Prostate gland (tissue), 2 donors: Measurements from ENCODE around the gene RORB. TPM values are rescaled to one million over a fixed set of nuclear protein-coding genes. Genes with fewer than 3 reads are reported as not detected.
"Not testable (repeated sequence)": the region's sequence is repeated elsewhere in the genome, so short reads cannot be mapped to it uniquely, and the experiment has no call there.

Source experiments
- DNase-seq: peaks from one replicate; pipeline ENCODE4 v3.0.0-alpha.2; 2019; ENCODE audit warnings: low spot score
- H3K27ac ChIP-seq, 2 donors: fragments of 200-600 bp; sonication (generic); 2 replicates each; pipeline ENCODE4 v1.5.1; 2017 to 2019
- H3K27me3 ChIP-seq: fragments of 200-600 bp; sonication (generic); replicated peaks from 2 replicates; pipeline ENCODE4 v1.5.1; 2019; ENCODE audit not compliant: insufficient read depth
- H3K36me3 ChIP-seq, 2 donors: fragments of 200-600 bp; sonication (generic); 1 replicate in 1 of 2; 2 replicates in 1 of 2; pipeline versions ENCODE4 v1.5.1 to v1.8.1; 2017 to 2019
- H3K4me1 ChIP-seq: fragments of 200-600 bp; sonication (generic); replicated peaks from 2 replicates; pipeline ENCODE4 v1.5.1; 2019
- H3K4me3 ChIP-seq, 2 donors: fragments of 200-600 bp; sonication (generic); 2 replicates each; pipeline ENCODE4 v1.5.1; 2017 to 2019
- H3K9me3 ChIP-seq: fragments of 200-600 bp; sonication (generic); 2 replicates; pipeline ENCODE4 v1.5.1; 2017
- CTCF ChIP-seq, 4 experiments: fragments of 200-600 bp in 2 of 4; fragments of 450-650 bp in 2 of 4; sonication (generic) in 2 of 4; IDR thresholded peaks; 1 replicate in 3 of 4; 2 replicates in 1 of 4; pipeline ENCODE4 v1.5.1; 2016 to 2019; ENCODE audit warnings: antibody characterized with exemption in 4 of 4, mild to moderate bottlenecking in 2 of 4, moderate library complexity in 2 of 4
- POLR2A ChIP-seq: fragments of 450-650 bp; IDR thresholded peaks from one replicate; pipeline ENCODE4 v1.6.1; 2016; ENCODE audit warnings: antibody characterized with exemption, mild to moderate bottlenecking
- POLR2AphosphoS5 ChIP-seq: sonication (generic); formaldehyde crosslinking; IDR thresholded peaks from one replicate; pipeline ENCODE4 v1.6.1; 2017; ENCODE audit warnings: antibody characterized with exemption
- whole genome bisulfite sequencing: methylation state at CpG from one replicate; pipeline ENCODE4 v1.1.5; 2018; 5-methylcytosine and 5-hydroxymethylcytosine counted together
- intact Hi-C: fragments of 100-400 bp; cut with DNase I; formaldehyde crosslinking; loops from one replicate; pipeline ENCODE4 v1.14.2; 2022
- total RNA-seq, 2 donors: library from RNA; depleted of rRNA; stranded (reverse); fragments of >200 nt; gene quantifications; one replicate each; pipeline ENCODE4 v1.1.0, GENCODE V29; 2016

RORB gene
- total RNA-seq, 2 donors from 2014 or later = 1.4 to 1.7 TPM

DNA sequence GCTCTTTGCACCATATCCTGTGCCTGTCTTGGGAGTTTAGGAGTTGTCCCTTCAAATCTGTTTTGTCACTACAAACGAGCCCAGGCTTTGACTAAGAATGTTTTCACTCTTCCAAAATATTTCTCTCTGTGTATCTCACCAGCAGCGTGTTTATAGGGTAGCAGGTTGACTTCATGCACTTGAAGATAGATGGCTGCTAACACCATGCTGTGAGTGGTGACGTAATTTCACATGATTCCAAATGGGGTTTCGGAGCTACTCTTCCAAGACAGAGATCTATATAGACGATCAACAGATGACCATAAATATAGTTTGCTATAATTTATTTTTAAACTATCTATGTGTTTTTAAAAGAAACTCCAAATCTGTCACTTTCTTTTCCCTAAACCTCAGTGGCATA is 30.6 kb downstream of the RORB start:
- intact Hi-C loops = loop anchor here (2.0 kb wide), 1 partner anchor 27 kb away; no protein-coding TSS in a partner anchor
- H3K27ac ChIP-seq = no peak overlapping the region
- no peak for DNase-seq
- H3K27me3 ChIP-seq = no peaks in the 10 kb centered on the region
- WGBS = 78% methylated on average over 5 of the region's 5 CpGs
- H3K36me3 ChIP-seq = no peaks in the 10 kb centered on the region
- H3K4me1 ChIP-seq = no peaks in the 10 kb centered on the region
- no peaks in the 10 kb centered on the region for H3K9me3 ChIP-seq
- no peak for TF ChIP-seq POLR2AphosphoS5
- no peak for TF ChIP-seq CTCF (IDR thresholded peaks at IDR 0.05)
- H3K4me3 ChIP-seq = no peak overlapping the region

DNA sequence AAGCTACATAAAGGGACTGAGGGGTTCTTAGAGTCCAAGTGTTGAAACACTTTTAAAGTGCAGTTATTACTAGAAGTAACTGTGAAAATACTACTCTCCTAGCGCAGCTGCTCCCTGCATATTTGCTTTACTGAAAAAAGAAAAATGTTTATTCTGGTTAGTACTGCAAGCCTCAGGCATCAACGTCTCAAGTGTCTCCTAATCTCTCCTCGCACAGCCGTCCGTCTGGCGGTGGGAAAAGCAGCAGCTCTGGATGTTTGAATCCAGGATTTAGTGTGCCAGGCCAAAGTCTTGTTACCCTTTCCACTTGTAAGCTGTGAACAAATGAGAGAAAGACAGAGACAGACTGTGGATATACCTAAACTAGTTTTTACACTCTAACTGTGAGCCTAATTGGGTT is 31.1 kb downstream of the RORB start:
- WGBS = 32% methylated on average over 6 of the region's 6 CpGs
- no peak overlapping the region for H3K27ac ChIP-seq
- no peak for DNase-seq

DNA sequence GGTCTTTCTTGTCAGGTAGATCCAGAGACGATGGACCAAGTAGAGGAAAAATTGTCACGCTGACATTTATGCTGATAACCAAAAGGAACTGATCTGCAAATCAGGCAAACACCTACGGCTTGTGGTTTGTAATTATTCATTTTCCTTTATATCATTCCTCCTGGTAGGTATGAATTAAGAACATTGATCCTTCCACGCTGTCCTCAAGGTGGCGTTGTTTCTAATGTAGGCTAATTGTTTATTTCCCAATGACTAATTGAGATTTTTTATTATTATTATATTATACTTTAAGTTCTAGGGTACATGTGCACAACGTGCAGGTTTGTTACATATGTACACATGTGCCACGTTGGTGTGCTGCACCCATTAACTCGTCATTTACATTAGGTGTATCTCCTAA is 33.3 kb downstream of the RORB start:
- 83% methylated on average over 8 of the region's 8 CpGs for WGBS

More for the DNA sequence above, 31.1 kb downstream of the RORB start:
- H3K4me1 ChIP-seq = no peaks in the 10 kb centered on the region
- H3K27me3 ChIP-seq = no peaks in the 10 kb centered on the region
- intact Hi-C loops = loop anchor here (2.0 kb wide), 1 partner anchor 27 kb away; no protein-coding TSS in a partner anchor
- H3K4me3 ChIP-seq = no peak overlapping the region
- TF ChIP-seq POLR2A (no peak), CTCF (IDR thresholded peaks at IDR 0.05) (no peak), POLR2AphosphoS5 (no peak)
- H3K36me3 ChIP-seq = no peaks in the 10 kb centered on the region
- H3K9me3 ChIP-seq = no peaks in the 10 kb centered on the region

DNA sequence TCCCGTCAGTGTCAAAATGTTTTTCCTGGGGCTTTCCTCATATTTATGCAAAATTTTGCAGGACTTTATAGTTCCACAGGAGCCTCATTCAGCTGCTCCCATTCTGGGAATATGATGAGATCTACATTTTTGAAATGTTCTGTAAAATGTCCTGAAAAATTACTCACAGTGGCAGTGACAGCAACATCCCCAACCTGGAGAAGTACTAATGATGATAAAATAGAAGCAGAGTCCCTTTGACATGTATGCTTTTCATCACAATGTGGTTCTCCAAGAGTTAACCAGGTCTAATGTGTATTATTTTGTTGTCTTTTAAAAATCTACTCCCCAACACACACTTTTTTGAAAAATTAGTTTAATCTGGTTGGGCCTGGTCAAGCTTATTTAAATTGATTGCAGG is 36.1 kb downstream of the RORB start:
- WGBS = 77% methylated on average over 1 of the region's 1 CpG
- Histone ChIP-seq H3K4me3 (no peak overlapping the region), H3K36me3 (no peaks in the 10 kb centered on the region), H3K27me3 (no peaks in the 10 kb centered on the region), H3K9me3 (no peaks in the 10 kb centered on the region), H3K27ac (no peak overlapping the region), H3K4me1 (no peaks in the 10 kb centered on the region)
- no peak for DNase-seq
- intact Hi-C loops = no loop called here
- TF ChIP-seq CTCF (IDR thresholded peaks at IDR 0.05) = no peak

More for the DNA sequence above, 33.3 kb downstream of the RORB start:
- H3K4me3 ChIP-seq, H3K4me1 ChIP-seq, H3K36me3 ChIP-seq, H3K27me3 ChIP-seq, H3K9me3 ChIP-seq, intact Hi-C loops, DNase-seq, H3K27ac ChIP-seq: not testable (repeated sequence)

DNA sequence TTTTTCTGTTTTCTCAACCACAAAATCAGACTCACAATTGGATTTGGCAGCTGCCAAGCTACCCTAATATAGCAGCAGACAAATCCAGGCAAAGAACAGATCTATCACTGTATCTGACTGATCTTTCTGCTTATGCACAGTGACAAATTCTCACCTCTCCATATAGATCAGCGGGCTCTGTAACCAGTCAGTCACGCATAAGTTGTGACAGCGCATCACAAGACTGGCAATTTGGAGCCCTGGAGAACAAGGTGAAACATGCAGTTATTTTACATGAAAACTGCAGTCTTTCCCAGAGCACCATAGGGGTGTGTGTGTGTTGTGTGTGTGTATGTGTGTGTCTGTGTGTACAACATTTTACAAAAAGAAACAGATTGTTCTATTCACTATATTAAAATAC is 37.7 kb downstream of the RORB start:
- TF ChIP-seq CTCF (IDR thresholded peaks at IDR 0.05) = no peak
- TF ChIP-seq POLR2A = no peak
- TF ChIP-seq POLR2AphosphoS5 = no peak

More for the DNA sequence above, 37.7 kb downstream of the RORB start:
- WGBS = 81% methylated on average over 3 of the region's 3 CpGs
- Histone ChIP-seq H3K4me1 (no peaks in the 10 kb centered on the region), H3K27me3 (no peaks in the 10 kb centered on the region), H3K4me3 (no peak overlapping the region), H3K9me3 (no peaks in the 10 kb centered on the region), H3K36me3 (no peaks in the 10 kb centered on the region), H3K27ac (no peak overlapping the region)
- intact Hi-C loops = no loop called here
- DNase-seq = no peak
